ENCODE measurements around the gene HYCC1. TPM values are rescaled to one million over a fixed set of nuclear protein-coding genes. Genes with fewer than 3 reads are reported as not detected.
A peak's percentile ranks its signal among the peaks of the same experiment; 100 is the strongest.

The HYCC1 gene
- total RNA-seq, 2 donors from 2014 or later, result 82.2 to 157 TPM

DNA sequence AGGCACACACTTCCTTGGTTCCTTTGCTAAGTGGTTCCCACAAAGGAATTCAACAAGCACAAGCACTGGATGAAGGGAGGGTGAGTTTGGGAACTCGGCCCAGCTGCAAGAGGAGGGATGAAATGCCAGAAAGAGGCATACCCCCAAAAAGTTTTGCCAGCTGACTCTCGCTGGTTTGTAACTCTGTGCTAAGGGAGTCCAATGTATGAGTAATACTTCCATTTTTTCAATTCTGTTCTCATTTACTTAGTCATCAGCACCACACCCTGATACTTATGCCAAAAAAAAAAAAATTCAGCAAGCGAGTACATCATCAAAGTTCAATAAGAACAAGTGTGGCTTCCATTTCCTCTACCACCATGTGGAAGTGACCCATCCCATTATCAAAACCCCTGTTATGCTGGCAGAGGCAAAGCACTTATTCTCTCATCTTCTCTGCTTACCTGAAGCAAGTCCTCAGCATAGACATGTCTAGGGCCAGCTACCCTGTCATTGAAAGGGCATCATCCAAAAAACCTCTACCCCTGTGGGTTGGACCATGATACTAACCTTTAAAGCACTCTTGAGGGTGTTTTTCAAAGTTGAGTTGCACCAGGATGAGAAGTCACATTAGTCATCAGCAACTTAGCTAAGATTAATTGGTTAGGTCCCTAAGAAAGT is 6.9 kb upstream of the HYCC1 start:
- TF ChIP-seq, protein P1, sequence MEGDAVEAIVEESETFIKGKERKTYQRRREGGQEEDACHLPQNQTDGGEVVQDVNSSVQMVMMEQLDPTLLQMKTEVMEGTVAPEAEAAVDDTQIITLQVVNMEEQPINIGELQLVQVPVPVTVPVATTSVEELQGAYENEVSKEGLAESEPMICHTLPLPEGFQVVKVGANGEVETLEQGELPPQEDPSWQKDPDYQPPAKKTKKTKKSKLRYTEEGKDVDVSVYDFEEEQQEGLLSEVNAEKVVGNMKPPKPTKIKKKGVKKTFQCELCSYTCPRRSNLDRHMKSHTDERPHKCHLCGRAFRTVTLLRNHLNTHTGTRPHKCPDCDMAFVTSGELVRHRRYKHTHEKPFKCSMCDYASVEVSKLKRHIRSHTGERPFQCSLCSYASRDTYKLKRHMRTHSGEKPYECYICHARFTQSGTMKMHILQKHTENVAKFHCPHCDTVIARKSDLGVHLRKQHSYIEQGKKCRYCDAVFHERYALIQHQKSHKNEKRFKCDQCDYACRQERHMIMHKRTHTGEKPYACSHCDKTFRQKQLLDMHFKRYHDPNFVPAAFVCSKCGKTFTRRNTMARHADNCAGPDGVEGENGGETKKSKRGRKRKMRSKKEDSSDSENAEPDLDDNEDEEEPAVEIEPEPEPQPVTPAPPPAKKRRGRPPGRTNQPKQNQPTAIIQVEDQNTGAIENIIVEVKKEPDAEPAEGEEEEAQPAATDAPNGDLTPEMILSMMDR (IDR thresholded peaks at IDR 0.05), result no peak
- ATAC-seq (ENCODE audit: insufficient number of reproducible peaks, low FRiP score, low read depth), result peak; percentile 74
- no peak overlapping the region for H3K4me3 ChIP-seq
- no peaks in the 10 kb centered on the region for H3K27me3 ChIP-seq (replicated peaks; ENCODE audit: insufficient read depth)
- no peaks in the 10 kb centered on the region for H3K36me3 ChIP-seq
- peak; percentile 10 for DNase-seq (ENCODE audit: low spot score)
- H3K9me3 ChIP-seq, result no peaks in the 10 kb centered on the region
- H3K27ac ChIP-seq, result peak overlapping the region; percentile 56 to 57
- peaks cover 26 to 39% of the 10 kb centered on the region in 2 donors for H3K4me1 ChIP-seq (ENCODE audit: control insufficient read depth in 1 of 2, low read depth in 2 of 2)

DNA sequence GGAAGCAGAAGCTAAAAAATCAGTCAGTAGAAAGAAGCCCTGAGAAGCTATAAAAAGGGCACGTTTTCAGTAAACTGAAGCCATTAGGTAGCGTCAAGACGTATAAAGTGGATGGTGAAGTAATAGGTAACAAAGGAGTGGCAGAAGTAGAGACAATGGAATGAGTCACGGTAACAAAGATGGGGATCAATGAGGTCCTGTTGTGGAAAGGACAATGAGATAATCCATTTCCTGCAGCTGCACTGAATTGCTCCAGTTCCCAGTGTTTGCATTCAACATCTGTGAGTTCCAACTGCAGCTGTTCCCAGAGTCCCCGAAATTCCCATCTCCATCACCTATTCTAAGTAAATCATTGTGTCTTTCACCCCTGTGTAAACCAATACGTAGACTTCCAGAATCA is 4.8 kb upstream of the HYCC1 start:
- ATAC-seq (ENCODE audit: insufficient number of reproducible peaks, low FRiP score, low read depth), result no peak

DNA sequence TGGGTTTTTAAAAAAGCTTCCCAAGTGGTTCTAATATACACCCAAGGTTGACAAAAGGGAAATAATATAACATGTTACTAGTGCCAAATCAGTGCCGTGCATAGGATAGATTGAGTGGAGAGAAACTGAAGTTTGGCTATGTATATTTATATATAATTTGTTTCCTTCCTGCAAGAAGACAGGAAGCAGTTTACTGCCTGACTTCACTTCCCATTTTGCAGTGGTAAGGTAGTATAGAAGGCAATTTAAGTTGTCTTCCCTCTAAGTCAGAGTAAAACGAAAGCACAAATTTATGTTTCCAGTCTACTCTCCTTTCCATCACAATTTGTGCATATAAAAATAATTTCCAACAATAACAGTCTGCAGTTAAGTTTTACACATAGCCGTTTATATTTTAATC is 3.4 kb upstream of the HYCC1 start:
- Histone ChIP-seq H3K36me3 (no peaks in the 10 kb centered on the region), H3K4me3 (peak overlapping the region; percentile 24), H3K9me3 (no peaks in the 10 kb centered on the region), H3K4me1 (ENCODE audit: control insufficient read depth in 1 of 2, low read depth in 2 of 2) (peaks cover 29 to 56% of the 10 kb centered on the region in 2 donors), H3K27me3 (replicated peaks; ENCODE audit: insufficient read depth) (no peaks in the 10 kb centered on the region), H3K27ac (peak overlapping the region; percentile 32 to 52)
- no peak for ATAC-seq (ENCODE audit: insufficient number of reproducible peaks, low FRiP score, low read depth)
- TF ChIP-seq, protein P1 (IDR thresholded peaks at IDR 0.05), result no peak
- DNase-seq (ENCODE audit: low spot score), result no peak

More for the DNA sequence above, 4.8 kb upstream of the HYCC1 start:
- DNase-seq (ENCODE audit: low spot score), result no peak
- H3K27ac ChIP-seq, result no peak overlapping the region
- H3K4me1 ChIP-seq (ENCODE audit: control insufficient read depth in 1 of 2, low read depth in 2 of 2), result peaks cover 26 to 49% of the 10 kb centered on the region in 2 donors
- no peaks in the 10 kb centered on the region for H3K27me3 ChIP-seq (replicated peaks; ENCODE audit: insufficient read depth)
- H3K9me3 ChIP-seq, result no peaks in the 10 kb centered on the region
- H3K4me3 ChIP-seq, result no peak overlapping the region
- TF ChIP-seq, protein P1 (IDR thresholded peaks at IDR 0.05), result no peak
- H3K36me3 ChIP-seq, result no peaks in the 10 kb centered on the region

DNA sequence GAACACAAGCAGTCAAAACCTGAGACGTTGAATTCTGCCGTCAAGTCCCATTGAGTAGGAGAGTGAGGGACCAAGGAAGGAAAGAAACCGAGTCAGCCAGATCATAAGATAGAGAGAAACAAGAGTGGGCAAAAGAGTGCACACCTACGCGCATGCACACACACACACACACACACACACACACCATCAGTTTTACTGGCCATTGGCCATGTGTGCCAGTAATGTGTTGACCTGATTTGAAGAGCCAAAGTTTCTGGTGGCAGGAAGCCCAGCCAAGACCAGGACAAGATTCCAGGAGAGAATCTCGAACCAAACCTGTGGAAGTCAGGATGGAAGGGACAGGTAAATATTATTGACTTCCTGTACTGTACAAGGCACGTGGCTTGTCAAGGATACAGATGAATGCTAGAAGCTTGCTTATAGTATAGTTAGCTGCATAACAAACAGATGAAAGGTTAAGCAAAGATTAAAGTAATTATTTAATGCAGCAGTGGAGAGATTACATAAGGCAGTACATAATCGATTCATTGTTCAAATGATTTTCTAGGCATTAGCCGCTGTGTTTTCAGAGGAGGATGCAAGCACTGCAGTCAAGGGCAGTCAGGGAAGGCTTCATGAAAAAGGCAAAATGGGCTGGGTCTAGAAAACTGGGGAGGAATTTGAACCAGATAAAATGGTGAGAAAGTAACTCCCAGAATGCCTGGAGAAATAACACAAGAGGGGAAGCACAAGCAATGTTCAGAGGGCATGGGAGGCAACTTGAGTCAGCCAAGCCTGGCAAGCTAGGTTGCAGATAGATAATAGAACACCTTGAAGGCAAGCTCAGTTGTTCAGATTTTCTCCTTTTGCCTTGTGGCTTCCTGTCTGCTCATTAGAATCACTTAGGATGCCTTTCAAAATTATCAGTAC is 2.7 kb upstream of the HYCC1 start:
- peaks cover 36 to 63% of the 10 kb centered on the region in 2 donors for H3K4me1 ChIP-seq (ENCODE audit: control insufficient read depth in 1 of 2, low read depth in 2 of 2)
- H3K4me3 ChIP-seq, result no peak overlapping the region
- H3K27ac ChIP-seq, result peak overlapping the region; percentile 32 to 52
- H3K9me3 ChIP-seq, result no peaks in the 10 kb centered on the region
- no peaks in the 10 kb centered on the region for H3K36me3 ChIP-seq
- DNase-seq (ENCODE audit: low spot score), result no peak
- ATAC-seq (ENCODE audit: insufficient number of reproducible peaks, low FRiP score, low read depth), result no peak
- TF ChIP-seq, protein P1 (IDR thresholded peaks at IDR 0.05), result no peak
- no peaks in the 10 kb centered on the region for H3K27me3 ChIP-seq (replicated peaks; ENCODE audit: insufficient read depth)

DNA sequence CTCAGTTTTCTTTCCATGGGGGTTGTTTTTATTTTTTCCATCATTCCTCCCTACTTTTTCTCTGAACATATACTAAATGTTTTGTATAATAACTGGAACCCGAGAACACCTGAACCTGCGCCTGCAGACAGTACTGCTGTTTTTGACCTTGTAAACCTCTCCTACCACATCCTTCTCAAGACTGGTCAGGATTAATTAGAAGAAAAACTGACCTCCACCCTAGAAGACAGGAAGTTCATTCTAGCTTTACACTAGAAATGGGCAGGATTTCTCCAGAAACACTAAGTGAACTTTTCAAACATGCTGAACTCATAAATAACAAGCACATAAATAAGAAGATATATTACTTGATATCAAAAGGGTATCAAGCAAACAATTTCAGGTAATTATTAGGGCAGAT is 751 bp upstream of the HYCC1 start:
- H3K27me3 ChIP-seq (replicated peaks; ENCODE audit: insufficient read depth), result no peaks in the 10 kb centered on the region
- H3K36me3 ChIP-seq, result no peaks in the 10 kb centered on the region
- peak overlapping the region; percentile 94 for H3K4me3 ChIP-seq
- TF ChIP-seq, protein P1 (IDR thresholded peaks at IDR 0.05), result no peak
- H3K9me3 ChIP-seq, result no peaks in the 10 kb centered on the region
- ATAC-seq (ENCODE audit: insufficient number of reproducible peaks, low FRiP score, low read depth) (no peak), DNase-seq (ENCODE audit: low spot score) (no peak)
- no peak overlapping the region for H3K27ac ChIP-seq
- peaks cover 32 to 64% of the 10 kb centered on the region in 2 donors for H3K4me1 ChIP-seq (ENCODE audit: control insufficient read depth in 1 of 2, low read depth in 2 of 2)
